Glomerular endothelial cell (primary cell): Measurements from ENCODE around the gene CAPN2. TPM values are rescaled to one million over a fixed set of nuclear protein-coding genes. Genes with fewer than 3 reads are reported as not detected.

Experiments used
- DNase-seq: peaks from one replicate; pipeline ENCODE4 v3.0.0-alpha.2; 2011; ENCODE audit warnings: low read depth, low spot score; ENCODE audit errors: extremely low read depth
- total RNA-seq: library from RNA; depleted of rRNA; stranded (reverse); fragments of >200 nt; gene quantifications from 2 replicates; pipeline ENCODE4 v1.2.3, GENCODE V29; 2015

The CAPN2 gene
- total RNA-seq, 1 donor from 2014 or later = 277 TPM

GRCh38 chr1:223820971-223821370, 108.6 kb downstream of the CAPN2 start:
- no peak for DNase-seq

- DNase-seq = no peak
These were observed 111.9 kb downstream of the CAPN2 start for GRCh38 chr1:223824287-223824686.

GRCh38 chr1:223824712-223825111, 112.4 kb downstream of the CAPN2 start:
- DNase-seq = no peak

Other genes with a start within 250 kb of the CAPN2 start
- not detected in 2 replicates for gene CAPN8, start 46.8 kb upstream of the CAPN2 start, total RNA-seq
- gene TP53BP2, start 133.4 kb downstream of the CAPN2 start, total RNA-seq = 32.8 and 38.1 TPM in 2 replicates